Measurements from ENCODE around the gene SPINT4.
"Not testable (repeated sequence)": the region's sequence is repeated elsewhere in the genome, so short reads cannot be mapped to it uniquely, and the experiment has no call there.

- TF ChIP-seq CTCF (optimal IDR thresholded peaks at IDR 0.05 in 1 of 3, IDR thresholded peaks at IDR 0.05 in 1 of 3, conservative IDR thresholded peaks at IDR 0.05 in 1 of 3; ENCODE audit: extremely low read depth in 1 of 3, insufficient read depth in 2 of 3, low read length in 3 of 3); EZH2 (IDR thresholded peaks at IDR 0.05; ENCODE audit: low read length): not testable (repeated sequence)
These were observed 37.8 kb downstream of the SPINT4 start for GRCh38 chr20:45759921-45760320.

Measured in keratinocyte (primary cell).